HL-60 (cell line): ENCODE results near the gene LYRM9.

Experiments
- GABPA ChIP-seq: IDR thresholded peaks from 2 replicates; pipeline ENCODE4 v1.6.1; 2012; ENCODE audit warnings: low read depth
- POLR2AphosphoS5 ChIP-seq: IDR thresholded peaks from 2 replicates; pipeline ENCODE4 v1.6.1; 2012; ENCODE audit warnings: low read depth
- TF ChIP-seq, protein P1 (sequence below): IDR thresholded peaks from one replicate; pipeline ENCODE4 v1.5.1; 2011; ENCODE audit warnings: low read length, control low read depth, inconsistent platforms; ENCODE audit not compliant: insufficient read depth

DNA sequence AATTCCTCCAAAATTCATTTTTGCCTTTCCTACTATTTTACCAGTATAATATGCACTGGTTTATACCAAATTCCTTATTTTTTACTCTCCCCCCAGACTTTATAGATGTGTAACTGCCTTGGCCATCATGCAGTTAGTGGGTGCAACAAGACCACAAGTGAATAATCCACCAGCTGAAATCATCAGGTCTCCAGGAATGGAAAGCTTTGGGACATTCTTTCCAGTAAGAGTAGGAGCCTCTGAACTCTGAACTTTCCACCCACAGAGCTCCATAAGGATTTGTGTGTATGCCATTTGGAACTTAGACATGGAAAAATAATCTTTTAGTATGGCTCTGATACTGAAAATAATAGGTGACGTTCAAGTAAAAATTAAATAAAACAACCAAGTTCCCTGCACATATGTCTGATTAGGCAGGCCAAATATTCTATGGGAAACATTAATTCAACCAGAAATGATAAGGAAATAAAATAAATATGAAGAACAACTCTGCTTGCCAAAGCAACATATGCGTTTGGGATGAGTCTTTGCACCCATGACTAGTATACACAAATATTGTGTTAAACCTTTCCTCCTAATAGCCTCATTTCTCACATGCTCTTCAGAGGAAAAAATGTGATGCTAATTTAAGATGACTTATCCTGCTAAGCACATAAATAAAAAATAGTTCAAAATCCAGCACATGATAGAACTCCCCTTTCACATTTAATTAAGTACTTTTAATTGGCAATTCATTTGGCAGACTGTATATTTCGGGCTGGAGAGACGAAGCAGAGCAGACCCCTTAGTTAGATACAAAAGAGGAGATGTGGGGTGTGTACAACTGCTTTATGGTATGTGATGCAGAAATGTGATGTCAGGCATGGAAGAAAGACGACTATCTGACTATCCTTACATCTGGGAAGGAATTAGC is 11.6 kb upstream of the LYRM9 start:
- TF ChIP-seq POLR2AphosphoS5 (no peak), GABPA (no peak)
- TF ChIP-seq, protein P1, sequence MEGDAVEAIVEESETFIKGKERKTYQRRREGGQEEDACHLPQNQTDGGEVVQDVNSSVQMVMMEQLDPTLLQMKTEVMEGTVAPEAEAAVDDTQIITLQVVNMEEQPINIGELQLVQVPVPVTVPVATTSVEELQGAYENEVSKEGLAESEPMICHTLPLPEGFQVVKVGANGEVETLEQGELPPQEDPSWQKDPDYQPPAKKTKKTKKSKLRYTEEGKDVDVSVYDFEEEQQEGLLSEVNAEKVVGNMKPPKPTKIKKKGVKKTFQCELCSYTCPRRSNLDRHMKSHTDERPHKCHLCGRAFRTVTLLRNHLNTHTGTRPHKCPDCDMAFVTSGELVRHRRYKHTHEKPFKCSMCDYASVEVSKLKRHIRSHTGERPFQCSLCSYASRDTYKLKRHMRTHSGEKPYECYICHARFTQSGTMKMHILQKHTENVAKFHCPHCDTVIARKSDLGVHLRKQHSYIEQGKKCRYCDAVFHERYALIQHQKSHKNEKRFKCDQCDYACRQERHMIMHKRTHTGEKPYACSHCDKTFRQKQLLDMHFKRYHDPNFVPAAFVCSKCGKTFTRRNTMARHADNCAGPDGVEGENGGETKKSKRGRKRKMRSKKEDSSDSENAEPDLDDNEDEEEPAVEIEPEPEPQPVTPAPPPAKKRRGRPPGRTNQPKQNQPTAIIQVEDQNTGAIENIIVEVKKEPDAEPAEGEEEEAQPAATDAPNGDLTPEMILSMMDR, result no peak
